ENCODE data around the gene AP1AR. TPM values are rescaled to one million over a fixed set of nuclear protein-coding genes. Genes with fewer than 3 reads are reported as not detected.

AP1AR gene
- total RNA-seq, 1 donor from 2014 or later: 20.0 TPM

GRCh38 chr4:112236040-112236439, 4.5 kb downstream of the AP1AR start:
- no peaks in the 10 kb centered on the region for H3K9me3 Mint-ChIP-seq (ENCODE audit: unreplicated experiment)
- peaks cover 17% of the 10 kb centered on the region for H3K4me1 Mint-ChIP-seq (ENCODE audit: low read depth, unreplicated experiment)
- FAIRE-seq (no peak), DNase-seq (ENCODE audit: low read depth) (no peak)
- Histone ChIP-seq H4K20me1 (ENCODE audit: insufficient read depth, low read length) (peaks cover 27% of the 10 kb centered on the region), H3K9ac (ENCODE audit: low read length) (no peak overlapping the region), H3K27me3 (ENCODE audit: insufficient read depth, low read length) (no peaks in the 10 kb centered on the region), H3K27ac (ENCODE audit: low read depth, low read length) (no peak overlapping the region), H3K36me3 (ENCODE audit: insufficient read depth, low read length) (no peaks in the 10 kb centered on the region), H3K9me3 (ENCODE audit: insufficient read depth, low read depth, low read length) (no peaks in the 10 kb centered on the region), H3K4me1 (ENCODE audit: insufficient read depth, low read length) (peaks cover 8% of the 10 kb centered on the region), H2AFZ (ENCODE audit: low read depth, low read length) (no peak overlapping the region), H3K79me2 (ENCODE audit: insufficient read depth, low read length) (peaks cover 69% of the 10 kb centered on the region), H3K4me2 (ENCODE audit: low read length) (no peak overlapping the region), H3K4me3 (ENCODE audit: insufficient read depth, low read depth, low read length) (no peak overlapping the region)
- H3K4me3 Mint-ChIP-seq (ENCODE audit: unreplicated experiment): no peak overlapping the region
- H3K27me3 Mint-ChIP-seq (ENCODE audit: low read depth, unreplicated experiment): no peaks in the 10 kb centered on the region
- H3K36me3 Mint-ChIP-seq (ENCODE audit: low read depth, unreplicated experiment): no peaks in the 10 kb centered on the region
- TF ChIP-seq EZH2 (IDR thresholded peaks at IDR 0.05; ENCODE audit: insufficient read depth, low read length) (no peak), CTCF (IDR thresholded peaks at IDR 0.05; ENCODE audit: insufficient read depth, low read depth, low read length) (no peak)
- peak overlapping the region; percentile 38 for H3K27ac Mint-ChIP-seq (ENCODE audit: unreplicated experiment)

DNA sequence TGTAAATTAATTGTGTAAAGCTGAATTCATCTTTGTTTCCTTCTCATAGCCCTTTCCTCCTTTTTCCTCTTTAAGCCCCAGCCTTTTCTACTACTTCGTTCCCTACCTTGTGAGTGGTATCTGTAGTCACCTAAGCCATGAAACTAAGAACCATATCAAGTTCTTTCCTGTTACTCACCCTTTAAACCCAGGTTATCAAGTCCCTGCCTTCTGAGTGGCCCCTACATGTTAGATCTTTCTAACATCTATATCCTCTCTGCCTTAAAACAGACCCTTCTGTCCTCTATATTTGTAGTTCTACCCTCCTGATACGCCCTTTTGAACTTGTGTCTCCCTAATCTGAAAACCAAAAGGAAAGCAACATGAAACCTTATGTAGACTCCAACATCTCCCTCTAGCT, 7.2 kb downstream of the AP1AR start:
- Histone ChIP-seq H4K20me1 (ENCODE audit: insufficient read depth, low read length) (peaks cover 23% of the 10 kb centered on the region), H2AFZ (ENCODE audit: low read depth, low read length) (no peak overlapping the region), H3K4me2 (ENCODE audit: low read length) (no peak overlapping the region), H3K4me1 (ENCODE audit: insufficient read depth, low read length) (peaks cover 3% of the 10 kb centered on the region), H3K9ac (ENCODE audit: low read length) (no peak overlapping the region), H3K27me3 (ENCODE audit: insufficient read depth, low read length) (no peaks in the 10 kb centered on the region), H3K27ac (ENCODE audit: low read depth, low read length) (no peak overlapping the region), H3K36me3 (ENCODE audit: insufficient read depth, low read length) (no peaks in the 10 kb centered on the region), H3K79me2 (ENCODE audit: insufficient read depth, low read length) (peaks cover 63% of the 10 kb centered on the region), H3K9me3 (ENCODE audit: insufficient read depth, low read depth, low read length) (no peaks in the 10 kb centered on the region), H3K4me3 (ENCODE audit: insufficient read depth, low read depth, low read length) (no peak overlapping the region)
- TF ChIP-seq EZH2 (IDR thresholded peaks at IDR 0.05; ENCODE audit: insufficient read depth, low read length): no peak
- no peak for TF ChIP-seq CTCF (IDR thresholded peaks at IDR 0.05; ENCODE audit: insufficient read depth, low read depth, low read length)
- Mint-ChIP-seq H3K27ac (ENCODE audit: unreplicated experiment) (no peak overlapping the region), H3K4me3 (ENCODE audit: unreplicated experiment) (no peak overlapping the region), H3K4me1 (ENCODE audit: low read depth, unreplicated experiment) (peaks cover 11% of the 10 kb centered on the region), H3K27me3 (ENCODE audit: low read depth, unreplicated experiment) (no peaks in the 10 kb centered on the region), H3K36me3 (ENCODE audit: low read depth, unreplicated experiment) (no peaks in the 10 kb centered on the region), H3K9me3 (ENCODE audit: unreplicated experiment) (no peaks in the 10 kb centered on the region)
- DNase-seq (ENCODE audit: low read depth) (no peak), FAIRE-seq (no peak)

- H4K20me1 ChIP-seq (ENCODE audit: insufficient read depth, low read length): peaks cover 7% of the 10 kb centered on the region
- TF ChIP-seq EZH2 (IDR thresholded peaks at IDR 0.05; ENCODE audit: insufficient read depth, low read length) (no peak), CTCF (IDR thresholded peaks at IDR 0.05; ENCODE audit: insufficient read depth, low read depth, low read length) (peak; percentile 11)
- H3K9me3 ChIP-seq (ENCODE audit: insufficient read depth, low read depth, low read length): no peaks in the 10 kb centered on the region
- H3K9ac ChIP-seq (ENCODE audit: low read length): no peak overlapping the region
- no peak for DNase-seq (ENCODE audit: low read depth)
- no peak overlapping the region for H3K27ac Mint-ChIP-seq (ENCODE audit: unreplicated experiment)
- no peak overlapping the region for H3K4me3 Mint-ChIP-seq (ENCODE audit: unreplicated experiment)
- FAIRE-seq: no peak
- no peak overlapping the region for H3K27ac ChIP-seq (ENCODE audit: low read depth, low read length)
- H3K36me3 Mint-ChIP-seq (ENCODE audit: low read depth, unreplicated experiment): no peaks in the 10 kb centered on the region
- no peaks in the 10 kb centered on the region for H3K36me3 ChIP-seq (ENCODE audit: insufficient read depth, low read length)
- no peak overlapping the region for H2AFZ ChIP-seq (ENCODE audit: low read depth, low read length)
- no peaks in the 10 kb centered on the region for H3K9me3 Mint-ChIP-seq (ENCODE audit: unreplicated experiment)
- H3K4me1 ChIP-seq (ENCODE audit: insufficient read depth, low read length): no peaks in the 10 kb centered on the region
- no peaks in the 10 kb centered on the region for H3K27me3 ChIP-seq (ENCODE audit: insufficient read depth, low read length)
- H3K4me1 Mint-ChIP-seq (ENCODE audit: low read depth, unreplicated experiment): no peaks in the 10 kb centered on the region
- no peak overlapping the region for H3K4me2 ChIP-seq (ENCODE audit: low read length)
- peaks cover 22% of the 10 kb centered on the region for H3K79me2 ChIP-seq (ENCODE audit: insufficient read depth, low read length)
- H3K4me3 ChIP-seq (ENCODE audit: insufficient read depth, low read depth, low read length): no peak overlapping the region
- H3K27me3 Mint-ChIP-seq (ENCODE audit: low read depth, unreplicated experiment): no peaks in the 10 kb centered on the region
These were observed 13.8 kb downstream of the AP1AR start for GRCh38 chr4:112245383-112245782.
